Thoracic aorta (tissue), 2 donors: Measurements from ENCODE around the gene NEK7. TPM values are rescaled to one million over a fixed set of nuclear protein-coding genes. Genes with fewer than 3 reads are reported as not detected.

Source experiments
- ATAC-seq: fragments of 150-250 bp; one replicate; pipeline ENCODE4 v1.8.0; 2017; ENCODE audit warnings: low read depth; ENCODE audit not compliant: insufficient number of reproducible peaks, low FRiP score
- DNase-seq: peaks from one replicate; pipeline ENCODE4 v3.0.0-alpha.2; 2020; ENCODE audit warnings: low spot score
- H3K27ac ChIP-seq, 2 donors: fragments of 200-600 bp; sonication (generic); 1 replicate in 1 of 2; 2 replicates in 1 of 2; pipeline ENCODE4 v1.5.1; 2016; ENCODE audit warnings: mild to moderate bottlenecking in 2 of 2, moderate library complexity in 2 of 2
- H3K27me3 ChIP-seq: fragments of 200-600 bp; sonication (generic); replicated peaks from 2 replicates; pipeline ENCODE4 v1.6.0; 2016; ENCODE audit warnings: mild to moderate bottlenecking; ENCODE audit not compliant: insufficient read depth
- H3K36me3 ChIP-seq: fragments of 200-600 bp; sonication (generic); one replicate; pipeline ENCODE4 v1.5.1; 2016
- H3K4me1 ChIP-seq, 2 donors: fragments of 200-600 bp; sonication (generic); 1 replicate in 1 of 2; 2 replicates in 1 of 2; pipeline versions ENCODE4 v1.5.1 to v1.6.0; 2016; ENCODE audit warnings: low read depth in 2 of 2, mild to moderate bottlenecking in 1 of 2; ENCODE audit not compliant: control insufficient read depth in 1 of 2
- H3K4me3 ChIP-seq: fragments of 200-600 bp; sonication (generic); 2 replicates; pipeline ENCODE4 v1.5.1; 2016; ENCODE audit warnings: mild to moderate bottlenecking
- H3K9me3 ChIP-seq: fragments of 200-600 bp; sonication (generic); 2 replicates; pipeline ENCODE4 v1.5.1; 2016
- total RNA-seq, 2 donors: library from RNA; depleted of rRNA; stranded (reverse); fragments of >200 nt; gene quantifications; one replicate each; pipeline versions ENCODE4 v1.1.0 to v1.2.3, GENCODE V29; 2016
- TF ChIP-seq, protein P1 (sequence below): fragments of 200-600 bp; sonication (generic); IDR thresholded peaks from one replicate; pipeline ENCODE4 v1.5.1; 2019; ENCODE audit warnings: antibody characterized with exemption

NEK7 gene
- total RNA-seq, 2 donors from 2014 or later, result 118 to 155 TPM

DNA sequence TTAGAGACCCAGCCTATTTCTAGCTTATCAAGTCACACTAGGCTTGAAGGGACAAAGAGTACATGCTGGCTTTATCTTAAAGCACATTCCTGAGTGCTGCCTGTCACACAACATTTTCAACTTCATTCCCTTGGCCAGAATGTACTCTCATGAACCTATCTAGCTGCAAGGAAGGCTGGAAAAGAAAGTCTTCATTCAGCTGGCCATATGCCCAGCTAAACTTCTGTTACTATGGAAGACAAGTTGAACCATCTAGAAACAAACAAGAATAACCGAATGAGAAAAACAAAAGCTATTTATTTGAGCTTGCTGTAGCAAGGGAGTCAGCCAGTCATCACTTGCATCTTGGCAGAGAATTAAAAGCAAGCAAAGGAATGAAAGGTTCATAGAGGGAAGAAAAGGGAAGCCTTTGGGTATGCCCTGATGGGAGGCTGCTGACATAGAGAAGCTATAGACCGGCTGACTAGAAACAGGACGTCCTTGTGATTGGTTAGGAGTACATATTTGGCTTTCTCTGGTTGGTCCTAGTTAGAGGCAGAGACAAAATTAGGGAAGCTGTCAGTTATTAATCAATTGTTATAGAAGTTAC, 108.4 kb downstream of the NEK7 start:
- Histone ChIP-seq H3K27ac (no peak overlapping the region), H3K36me3 (peaks cover 2% of the 10 kb centered on the region), H3K27me3 (no peaks in the 10 kb centered on the region), H3K9me3 (no peaks in the 10 kb centered on the region), H3K4me3 (no peak overlapping the region), H3K4me1 (peaks cover 0 to 31% of the 10 kb centered on the region in 2 donors)
- no peak for DNase-seq
- TF ChIP-seq, protein P1, sequence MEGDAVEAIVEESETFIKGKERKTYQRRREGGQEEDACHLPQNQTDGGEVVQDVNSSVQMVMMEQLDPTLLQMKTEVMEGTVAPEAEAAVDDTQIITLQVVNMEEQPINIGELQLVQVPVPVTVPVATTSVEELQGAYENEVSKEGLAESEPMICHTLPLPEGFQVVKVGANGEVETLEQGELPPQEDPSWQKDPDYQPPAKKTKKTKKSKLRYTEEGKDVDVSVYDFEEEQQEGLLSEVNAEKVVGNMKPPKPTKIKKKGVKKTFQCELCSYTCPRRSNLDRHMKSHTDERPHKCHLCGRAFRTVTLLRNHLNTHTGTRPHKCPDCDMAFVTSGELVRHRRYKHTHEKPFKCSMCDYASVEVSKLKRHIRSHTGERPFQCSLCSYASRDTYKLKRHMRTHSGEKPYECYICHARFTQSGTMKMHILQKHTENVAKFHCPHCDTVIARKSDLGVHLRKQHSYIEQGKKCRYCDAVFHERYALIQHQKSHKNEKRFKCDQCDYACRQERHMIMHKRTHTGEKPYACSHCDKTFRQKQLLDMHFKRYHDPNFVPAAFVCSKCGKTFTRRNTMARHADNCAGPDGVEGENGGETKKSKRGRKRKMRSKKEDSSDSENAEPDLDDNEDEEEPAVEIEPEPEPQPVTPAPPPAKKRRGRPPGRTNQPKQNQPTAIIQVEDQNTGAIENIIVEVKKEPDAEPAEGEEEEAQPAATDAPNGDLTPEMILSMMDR, result no peak
- ATAC-seq, result no peak

- DNase-seq (no peak), ATAC-seq (no peak)
- H3K27ac ChIP-seq, result no peak overlapping the region
- no peak overlapping the region for H3K4me3 ChIP-seq
- no peaks in the 10 kb centered on the region for H3K9me3 ChIP-seq
- H3K27me3 ChIP-seq, result no peaks in the 10 kb centered on the region
- TF ChIP-seq, protein P1, result no peak
- H3K4me1 ChIP-seq, result peaks cover 0 to 37% of the 10 kb centered on the region in 2 donors
- peaks cover 2% of the 10 kb centered on the region for H3K36me3 ChIP-seq
Measured at GRCh38 chr1:198267056-198267455, 110.3 kb downstream of the NEK7 start.

- no peak for ATAC-seq
- Histone ChIP-seq H3K4me1 (peaks cover 6 to 37% of the 10 kb centered on the region in 2 donors), H3K4me3 (no peak overlapping the region), H3K27me3 (no peaks in the 10 kb centered on the region), H3K9me3 (no peaks in the 10 kb centered on the region), H3K36me3 (peaks cover 2% of the 10 kb centered on the region), H3K27ac (peak overlapping the region; percentile 12 to 15)
- DNase-seq, result no peak
- TF ChIP-seq, protein P1, result no peak
Measured at GRCh38 chr1:198267921-198268320, 111.1 kb downstream of the NEK7 start.

DNA sequence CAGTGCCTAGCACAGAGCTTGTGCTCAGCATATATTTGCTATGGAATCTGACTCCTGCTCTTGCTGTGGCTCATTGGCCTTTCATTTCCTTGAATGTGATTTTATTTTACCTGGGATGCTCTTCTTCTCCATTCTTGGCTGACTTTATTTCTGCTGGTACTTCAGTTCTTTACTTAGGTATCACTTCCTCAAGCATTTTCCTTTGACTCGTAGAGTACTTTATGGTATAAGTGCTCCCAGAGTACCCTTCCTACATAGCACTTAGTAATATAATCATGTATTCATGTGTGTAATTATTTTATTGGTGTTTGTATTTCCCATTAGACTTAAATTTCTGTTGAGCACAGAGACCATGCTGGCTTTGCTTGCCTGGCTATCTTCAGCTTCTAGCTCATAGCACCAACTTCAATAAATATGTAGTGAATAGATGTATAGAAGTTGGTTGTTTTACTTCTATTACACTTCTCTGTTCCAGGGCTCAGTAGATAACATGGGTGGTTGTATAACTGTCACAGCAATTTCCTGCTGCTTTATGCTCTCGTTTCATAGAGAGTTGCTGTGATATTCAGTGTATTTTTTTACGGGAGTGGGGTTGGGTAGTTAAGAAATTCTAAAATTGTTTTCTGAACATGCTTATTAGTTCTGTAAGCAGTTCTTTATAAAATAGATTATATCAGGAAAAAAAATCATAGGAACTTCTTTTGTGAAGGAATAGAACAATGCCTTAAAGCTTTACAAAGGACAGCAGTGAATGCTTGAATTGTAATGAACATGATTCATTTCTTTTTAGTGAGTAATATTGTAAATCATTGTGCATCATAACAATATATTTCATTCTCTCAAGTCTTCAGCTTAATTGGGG, 112.2 kb downstream of the NEK7 start:
- ATAC-seq (no peak), DNase-seq (no peak)
- H3K27me3 ChIP-seq, result no peaks in the 10 kb centered on the region
- TF ChIP-seq, protein P1, result no peak
- H3K9me3 ChIP-seq, result no peaks in the 10 kb centered on the region
- no peak overlapping the region for H3K4me3 ChIP-seq
- H3K4me1 ChIP-seq, result peaks cover 11 to 48% of the 10 kb centered on the region in 2 donors
- H3K36me3 ChIP-seq, result peaks cover 2% of the 10 kb centered on the region
- H3K27ac ChIP-seq, result no peak overlapping the region

- no peak overlapping the region for H3K4me3 ChIP-seq
- ATAC-seq, result no peak
Measured at GRCh38 chr1:198269646-198269940, 112.8 kb downstream of the NEK7 start.

More at GRCh38 chr1:198269646-198269940, 112.8 kb downstream of the NEK7 start:
- TF ChIP-seq, protein P1, result no peak
- Histone ChIP-seq H3K9me3 (no peaks in the 10 kb centered on the region), H3K36me3 (peaks cover 2% of the 10 kb centered on the region), H3K27me3 (no peaks in the 10 kb centered on the region), H3K27ac (no peak overlapping the region), H3K4me1 (peaks cover 11 to 53% of the 10 kb centered on the region in 2 donors)
- DNase-seq, result no peak
